Liver (tissue), 9 donors: ENCODE results near the gene ARHGAP4. TPM values are rescaled to one million over a fixed set of nuclear protein-coding genes. Genes with fewer than 3 reads are reported as not detected.

ENCODE experiments used
- DNase-seq: peaks from one replicate; pipeline ENCODE4 v3.0.0-alpha.2; 2017; ENCODE audit warnings: low spot score
- H3K27ac ChIP-seq, 2 donors: one replicate each; pipeline ENCODE4 v1.7.0; 2013; ENCODE audit warnings: inconsistent platforms in 2 of 2, low read length in 2 of 2, control low read depth in 1 of 2, low read depth in 1 of 2, mild to moderate bottlenecking in 1 of 2
- H3K27me3 ChIP-seq, 4 donors: one replicate each; pipeline versions ENCODE4 v1.6.1 to v1.7.0; 2013; ENCODE audit warnings: low read length in 3 of 4, inconsistent platforms in 1 of 4, mild to moderate bottlenecking in 1 of 4, moderate library complexity in 1 of 4; ENCODE audit not compliant: control insufficient read depth in 4 of 4, insufficient read depth in 4 of 4
- H3K36me3 ChIP-seq, 4 donors: one replicate each; pipeline versions ENCODE4 v1.6.1 to v1.7.0; 2013; ENCODE audit warnings: low read length in 3 of 4, mild to moderate bottlenecking in 3 of 4, low read depth in 1 of 4, moderate library complexity in 1 of 4; ENCODE audit not compliant: control insufficient read depth in 4 of 4, insufficient read depth in 3 of 4
- H3K4me1 ChIP-seq, 4 donors: one replicate each; pipeline versions ENCODE4 v1.6.1 to v1.7.0; 2013; ENCODE audit warnings: low read length in 3 of 4, mild to moderate bottlenecking in 3 of 4, moderate library complexity in 1 of 4; ENCODE audit not compliant: control insufficient read depth in 4 of 4, insufficient read depth in 4 of 4
- H3K4me3 ChIP-seq, 3 donors: one replicate each; pipeline versions ENCODE4 v1.6.1 to v1.7.0; 2013; ENCODE audit warnings: low read length in 3 of 3, control low read depth in 1 of 3, low read depth in 1 of 3, mild to moderate bottlenecking in 1 of 3
- H3K9ac ChIP-seq, 2 donors: one replicate each; pipeline ENCODE4 v1.7.0; 2013; ENCODE audit warnings: low read length in 2 of 2, mild to moderate bottlenecking in 2 of 2, moderate library complexity in 2 of 2, control low read depth in 1 of 2, low read depth in 1 of 2
- H3K9me3 ChIP-seq, 4 donors: one replicate each; pipeline versions ENCODE4 v1.6.1 to v1.7.0; 2013; ENCODE audit warnings: low read length in 3 of 4; ENCODE audit not compliant: control insufficient read depth in 4 of 4
- CTCF ChIP-seq: fragments of 150-350 bp; IDR thresholded peaks from 2 replicates; pipeline ENCODE4 v1.5.1; 2017; ENCODE audit warnings: improper control_type of control experiment, low read depth, low read length; ENCODE audit not compliant: missing input control
- EGR1 ChIP-seq, 2 donors: IDR thresholded peaks; 2 replicates each; pipeline ENCODE4 v1.6.1; 2016 to 2018; ENCODE audit warnings: antibody characterized with exemption in 2 of 2, low read depth in 2 of 2
- FOXA1 ChIP-seq: IDR thresholded peaks from 2 replicates; pipeline ENCODE4 v1.6.1; 2016; ENCODE audit warnings: antibody characterized with exemption
- FOXA2 ChIP-seq: IDR thresholded peaks from 2 replicates; pipeline ENCODE4 v1.6.1; 2016; ENCODE audit warnings: antibody characterized with exemption
- GABPA ChIP-seq, 2 donors: IDR thresholded peaks in 1 of 2; conservative IDR thresholded peaks in 1 of 2; 2 replicates each; pipeline ENCODE4 v1.6.1; 2016; ENCODE audit warnings: antibody characterized with exemption in 2 of 2, mild to moderate bottlenecking in 1 of 2, moderate library complexity in 1 of 2
- HNF4A ChIP-seq, 2 donors: conservative IDR thresholded peaks; 2 replicates each; pipeline ENCODE4 v1.6.1; 2016; ENCODE audit warnings: antibody characterized with exemption in 2 of 2, mild to moderate bottlenecking in 2 of 2
- HNF4G ChIP-seq: IDR thresholded peaks from 2 replicates; pipeline ENCODE4 v1.6.1; 2016; ENCODE audit warnings: antibody characterized with exemption
- JUND ChIP-seq, 2 donors: IDR thresholded peaks; 2 replicates each; pipeline ENCODE4 v1.6.1; 2016; ENCODE audit warnings: antibody characterized with exemption in 2 of 2
- NR2F2 ChIP-seq: IDR thresholded peaks from 2 replicates; pipeline ENCODE4 v1.6.1; 2016; ENCODE audit warnings: antibody characterized with exemption
- RAD21 ChIP-seq, 2 donors: IDR thresholded peaks; 2 replicates each; pipeline ENCODE4 v1.6.1; 2016; ENCODE audit warnings: antibody characterized with exemption in 2 of 2, mild to moderate bottlenecking in 2 of 2
- REST ChIP-seq: IDR thresholded peaks from 2 replicates; pipeline ENCODE4 v1.6.1; 2016; ENCODE audit warnings: antibody characterized with exemption, mild to moderate bottlenecking
- RXRA ChIP-seq, 2 donors: IDR thresholded peaks; 2 replicates each; pipeline ENCODE4 v1.6.1; 2017 to 2018; ENCODE audit warnings: antibody characterized with exemption in 2 of 2, mild to moderate bottlenecking in 1 of 2
- TAF1 ChIP-seq: conservative IDR thresholded peaks from 2 replicates; pipeline ENCODE4 v1.6.1; 2016; ENCODE audit warnings: antibody characterized with exemption, mild to moderate bottlenecking
- YY1 ChIP-seq: IDR thresholded peaks from 2 replicates; pipeline ENCODE4 v1.6.1; 2016; ENCODE audit warnings: antibody characterized with exemption, mild to moderate bottlenecking
- WGBS: extraction: QIAGEN DNeasy Blood & Tissue Kit; methylation state at CpG from one replicate; pipeline ENCODE4 v1.1.7; 2013; 5-methylcytosine and 5-hydroxymethylcytosine counted together
- polyA plus RNA-seq, 2 donors: library from polyadenylated mRNA; stranded (reverse) in 1 of 2; unstranded in 1 of 2; fragments of 200-250 nt in 1 of 2; fragments of >200 nt in 1 of 2; fragmentation: Nextera tagmentation in 1 of 2; extraction: Ambion mirVana in 1 of 2; gene quantifications; one replicate each; pipeline versions ENCODE4 v1.2.1 to v1.2.3, GENCODE V29; 2013 to 2015
- total RNA-seq, 2 donors: library from RNA; depleted of rRNA; stranded (reverse); fragments of >200 nt; gene quantifications; one replicate each; pipeline ENCODE4 v1.2.3, GENCODE V29; 2014
- TF ChIP-seq, protein P1 (sequence below): IDR thresholded peaks from 2 replicates; pipeline ENCODE4 v1.6.1; 2016; ENCODE audit warnings: antibody characterized with exemption
- TF ChIP-seq, protein P2 (sequence below): IDR thresholded peaks from 2 replicates; pipeline ENCODE4 v1.6.1; 2016; ENCODE audit warnings: antibody characterized with exemption
- donor health status: healthy.
- donor health status: healthy.
- donor health status: healthy.
- donor health status: healthy.
- donor health status: healthy.

ARHGAP4 gene
- total and polyA plus RNA-seq, 4 donors = 3.3 to 28.1 (median 10.2) TPM

DNA sequence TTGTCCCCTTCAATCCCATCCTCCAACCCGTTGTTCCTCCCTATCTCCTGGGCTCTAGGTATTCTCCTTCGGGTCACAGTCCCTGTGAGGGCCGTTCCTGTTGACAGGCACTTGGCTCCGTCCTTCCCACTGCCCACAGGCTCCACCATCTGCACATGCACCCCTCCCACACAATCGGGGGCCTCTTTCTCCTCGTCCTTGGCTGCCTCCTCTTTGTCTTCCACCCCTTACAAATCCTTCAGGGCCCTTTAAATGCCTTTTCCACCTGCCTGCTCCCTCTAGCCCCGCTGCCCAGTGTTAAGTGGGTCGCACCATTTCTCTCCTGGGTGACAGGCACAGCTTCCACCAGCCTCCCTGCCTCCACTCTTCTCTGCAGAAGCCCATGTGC is 24.3 kb downstream of the ARHGAP4 start (continued):
- TF ChIP-seq, protein P1, sequence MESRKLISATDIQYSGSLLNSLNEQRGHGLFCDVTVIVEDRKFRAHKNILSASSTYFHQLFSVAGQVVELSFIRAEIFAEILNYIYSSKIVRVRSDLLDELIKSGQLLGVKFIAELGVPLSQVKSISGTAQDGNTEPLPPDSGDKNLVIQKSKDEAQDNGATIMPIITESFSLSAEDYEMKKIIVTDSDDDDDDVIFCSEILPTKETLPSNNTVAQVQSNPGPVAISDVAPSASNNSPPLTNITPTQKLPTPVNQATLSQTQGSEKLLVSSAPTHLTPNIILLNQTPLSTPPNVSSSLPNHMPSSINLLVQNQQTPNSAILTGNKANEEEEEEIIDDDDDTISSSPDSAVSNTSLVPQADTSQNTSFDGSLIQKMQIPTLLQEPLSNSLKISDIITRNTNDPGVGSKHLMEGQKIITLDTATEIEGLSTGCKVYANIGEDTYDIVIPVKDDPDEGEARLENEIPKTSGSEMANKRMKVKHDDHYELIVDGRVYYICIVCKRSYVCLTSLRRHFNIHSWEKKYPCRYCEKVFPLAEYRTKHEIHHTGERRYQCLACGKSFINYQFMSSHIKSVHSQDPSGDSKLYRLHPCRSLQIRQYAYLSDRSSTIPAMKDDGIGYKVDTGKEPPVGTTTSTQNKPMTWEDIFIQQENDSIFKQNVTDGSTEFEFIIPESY = no peak
- no peak for TF ChIP-seq NR2F2

DNA sequence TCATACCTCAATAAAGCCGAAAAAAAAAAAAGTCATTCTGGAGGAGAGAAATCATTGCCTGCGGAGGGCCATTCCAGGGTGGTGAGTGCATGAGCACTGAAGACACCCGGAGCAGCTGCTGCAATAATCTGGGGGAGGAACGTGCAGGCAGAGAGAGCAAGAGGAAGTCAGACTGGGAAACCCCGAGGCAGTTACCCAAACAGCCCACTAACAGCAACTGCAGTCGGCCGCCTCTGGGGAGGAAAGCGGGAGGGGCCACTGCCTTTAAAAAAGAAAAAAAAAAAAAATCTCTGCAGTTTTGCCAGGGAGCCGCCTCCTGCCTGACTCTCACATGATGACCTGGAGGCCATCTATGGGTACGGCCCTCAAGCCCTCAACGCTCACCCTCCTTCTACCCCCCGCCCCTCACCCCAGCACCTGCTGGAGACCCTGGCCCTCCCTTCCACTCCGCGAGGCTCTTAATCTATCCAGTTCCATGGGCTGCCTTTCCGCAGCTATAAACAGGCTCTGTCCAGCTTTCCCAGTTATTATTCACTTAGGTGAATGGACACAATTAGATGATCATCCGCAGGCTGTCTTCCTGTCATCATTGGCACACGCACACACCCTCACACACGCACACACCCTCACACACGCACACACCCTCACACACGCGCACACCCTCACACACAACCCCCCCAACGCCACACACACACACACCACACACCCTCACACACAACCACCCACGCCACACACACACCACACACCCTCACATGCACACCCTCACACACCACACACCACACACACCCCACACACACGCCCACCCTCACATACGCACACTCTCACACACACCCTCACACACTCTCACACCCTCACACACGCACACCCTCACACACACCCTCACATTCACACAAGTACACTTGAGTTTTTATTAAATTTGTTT is 25.0 kb downstream of the ARHGAP4 start:
- DNase-seq = no peak
- Histone ChIP-seq H3K9ac (no peak overlapping the region), H3K4me3 (no peak overlapping the region), H3K9me3 (no peaks in the 10 kb centered on the region), H3K27me3 (no peaks in the 10 kb centered on the region), H3K4me1 (peaks cover 0 to 10% (median 4%) of the 10 kb centered on the region in 4 donors), H3K36me3 (no peaks in the 10 kb centered on the region), H3K27ac (no peak overlapping the region)
- WGBS = 42% methylated on average over 26 of the region's 26 CpGs
- TF ChIP-seq FOXA1 (no peak), REST (no peak), FOXA2 (no peak), RXRA (IDR thresholded peaks at IDR 0.05) (no peak), RAD21 (IDR thresholded peaks at IDR 0.05) (no peak), GABPA (IDR thresholded peaks at IDR 0.05 in 1 of 2, conservative IDR thresholded peaks at IDR 0.05 in 1 of 2) (no peak), HNF4G (no peak), HNF4A (conservative IDR thresholded peaks at IDR 0.05) (no peak), EGR1 (IDR thresholded peaks at IDR 0.05; ENCODE audit: low read depth in 2 of 2) (no peak), NR2F2 (no peak), JUND (IDR thresholded peaks at IDR 0.05) (no peak), TAF1 (no peak), CTCF (no peak), YY1 (no peak)
- TF ChIP-seq, protein P1 = no peak
- TF ChIP-seq, protein P2, sequence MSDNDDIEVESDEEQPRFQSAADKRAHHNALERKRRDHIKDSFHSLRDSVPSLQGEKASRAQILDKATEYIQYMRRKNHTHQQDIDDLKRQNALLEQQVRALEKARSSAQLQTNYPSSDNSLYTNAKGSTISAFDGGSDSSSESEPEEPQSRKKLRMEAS = no peak
